AG04450 (cell line): ENCODE results near the gene RAB1B. TPM values are rescaled to one million over a fixed set of nuclear protein-coding genes. Genes with fewer than 3 reads are reported as not detected.

ENCODE experiments used
- CTCF ChIA-PET: fragments of 300-600, 350-600 bp; formaldehyde crosslinking; extraction: SDS; loops from one replicate; lab custom pipeline; 2022; ENCODE audit warnings: antibody characterized with exemption, inconsistent platforms; lab: Charles Lee
- POLR2A ChIA-PET: fragments of 350-600 bp; formaldehyde crosslinking; extraction: SDS; loops from one replicate; lab custom pipeline; 2021; ENCODE audit warnings: antibody characterized with exemption, inconsistent platforms; lab: Yijun Ruan, JAX
- DNase-seq: peaks from one replicate; pipeline ENCODE4 v3.0.0-alpha.2; 2011; ENCODE audit warnings: low read depth, low spot score
- H3K27ac ChIP-seq: one replicate; pipeline ENCODE4 v1.5.1; 2012; ENCODE audit warnings: low read depth, low read length, control low read depth
- H3K27me3 ChIP-seq: one replicate; pipeline ENCODE4 v1.6.0; 2012; ENCODE audit warnings: low read length; ENCODE audit not compliant: control insufficient read depth, insufficient read depth
- H3K4me3 ChIP-seq: 2 replicates; pipeline ENCODE4 v1.5.1; 2011; ENCODE audit warnings: mild to moderate bottlenecking, low read depth, low read length, control low read depth
- H3K9me3 ChIP-seq: 2 replicates; pipeline ENCODE4 v1.5.1; 2012; ENCODE audit warnings: low read length; ENCODE audit not compliant: control insufficient read depth, insufficient read depth
- polyA plus RNA-seq: library from polyadenylated mRNA; depleted of rRNA; stranded (reverse); fragments of >200 nt; gene quantifications from 2 replicates; pipeline ENCODE4 v1.2.3, GENCODE V29; 2011; rRNA removed
- TF ChIP-seq, protein P1 (sequence below): IDR thresholded peaks from 2 replicates; pipeline ENCODE4 v1.5.1; 2011; ENCODE audit warnings: low read depth, low read length, control low read depth, inconsistent platforms

RAB1B gene
- polyA plus RNA-seq, 1 experiment, result 127 TPM

DNA sequence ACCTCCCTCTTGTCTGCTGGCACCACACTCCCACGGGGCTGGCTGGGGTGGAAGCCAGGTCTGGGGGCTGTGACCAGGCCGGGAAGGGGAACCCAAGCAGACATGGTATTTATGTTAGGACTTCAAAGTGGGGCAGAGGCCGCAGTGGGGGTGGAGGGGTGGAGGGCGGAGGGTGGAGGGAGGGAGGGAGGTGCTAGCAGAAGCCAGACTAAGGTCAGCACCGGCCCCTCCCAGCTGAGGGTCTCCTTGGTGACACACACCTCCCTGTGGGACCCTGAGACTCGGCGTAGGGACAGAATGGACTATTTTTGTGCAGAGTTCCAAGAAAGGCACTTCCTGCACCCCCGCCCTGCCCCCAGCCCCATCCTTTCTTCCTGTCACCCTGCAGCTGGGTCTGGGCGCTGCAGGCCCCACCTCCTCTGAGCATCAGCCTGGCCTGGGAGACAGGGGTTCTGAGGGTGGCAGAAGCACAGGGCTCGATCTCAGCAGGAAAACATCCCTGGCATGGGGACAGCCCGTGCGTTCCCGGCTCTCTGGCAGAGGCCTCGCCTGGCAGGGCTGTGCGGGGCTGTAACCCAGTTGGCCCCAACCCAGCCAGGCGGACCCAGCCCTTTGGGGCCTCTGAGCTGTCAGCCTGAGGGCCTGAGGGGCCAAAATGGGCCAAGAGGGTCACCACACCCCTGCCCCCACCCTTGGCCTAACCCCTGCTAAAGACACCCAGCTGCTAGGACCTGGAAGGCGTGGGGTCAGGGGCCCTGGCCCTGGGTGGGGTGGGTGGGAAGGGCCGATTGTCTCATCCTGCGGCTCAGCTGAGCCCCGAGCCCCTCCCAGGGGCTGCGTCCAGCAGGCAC lies 58.0 kb downstream of the RAB1B start:
- Histone ChIP-seq H3K27ac (peak overlapping the region; percentile 89), H3K9me3 (no peaks in the 10 kb centered on the region; the same call in 1 of the 2 replicates), H3K27me3 (no peaks in the 10 kb centered on the region), H3K4me3 (no peak overlapping the region)
- TF ChIP-seq, protein P1, sequence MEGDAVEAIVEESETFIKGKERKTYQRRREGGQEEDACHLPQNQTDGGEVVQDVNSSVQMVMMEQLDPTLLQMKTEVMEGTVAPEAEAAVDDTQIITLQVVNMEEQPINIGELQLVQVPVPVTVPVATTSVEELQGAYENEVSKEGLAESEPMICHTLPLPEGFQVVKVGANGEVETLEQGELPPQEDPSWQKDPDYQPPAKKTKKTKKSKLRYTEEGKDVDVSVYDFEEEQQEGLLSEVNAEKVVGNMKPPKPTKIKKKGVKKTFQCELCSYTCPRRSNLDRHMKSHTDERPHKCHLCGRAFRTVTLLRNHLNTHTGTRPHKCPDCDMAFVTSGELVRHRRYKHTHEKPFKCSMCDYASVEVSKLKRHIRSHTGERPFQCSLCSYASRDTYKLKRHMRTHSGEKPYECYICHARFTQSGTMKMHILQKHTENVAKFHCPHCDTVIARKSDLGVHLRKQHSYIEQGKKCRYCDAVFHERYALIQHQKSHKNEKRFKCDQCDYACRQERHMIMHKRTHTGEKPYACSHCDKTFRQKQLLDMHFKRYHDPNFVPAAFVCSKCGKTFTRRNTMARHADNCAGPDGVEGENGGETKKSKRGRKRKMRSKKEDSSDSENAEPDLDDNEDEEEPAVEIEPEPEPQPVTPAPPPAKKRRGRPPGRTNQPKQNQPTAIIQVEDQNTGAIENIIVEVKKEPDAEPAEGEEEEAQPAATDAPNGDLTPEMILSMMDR, result no peak
- DNase-seq, result no peak
- ChIA-PET POLR2A (interaction anchor here (0.6 to 1.8 kb wide), 8 partner anchors 9 to 140 kb away, joined by 3 to 28 read pairs (median 4); partner anchors contain the start of genes BRMS1, CD248 and RIN1), CTCF (interaction anchor here (0.8 to 1.6 kb wide), 4 partner anchors 9 to 15 kb away, joined by 5 to 14 read pairs (median 8); partner anchors contain the start of genes CD248 and RIN1)

Other genes with a start within 250 kb of the RAB1B start
- gene CATSPER1, start 242.2 kb upstream of the RAB1B start, polyA plus RNA-seq, result 0.25 and 0.40 TPM in 2 replicates
- gene GAL3ST3, start 219.5 kb upstream of the RAB1B start, polyA plus RNA-seq, result 0.09 and 0.11 TPM in 2 replicates
- gene SF3B2, start 216.3 kb upstream of the RAB1B start, polyA plus RNA-seq, result 88.2 and 97.1 TPM in 2 replicates
- 27.1 and 32.5 TPM in 2 replicates for gene PACS1, start 198.4 kb upstream of the RAB1B start, polyA plus RNA-seq
- 6.4 and 8.5 TPM in 2 replicates for gene KLC2, start 10.9 kb upstream of the RAB1B start, polyA plus RNA-seq
- gene CNIH2, start 9.5 kb downstream of the RAB1B start, polyA plus RNA-seq, result 2.0 and 2.8 TPM in 2 replicates
- gene YIF1A, start 20.5 kb downstream of the RAB1B start, polyA plus RNA-seq, result 126 and 140 TPM in 2 replicates
- not detected in 2 replicates for gene TMEM151A, start 23.3 kb downstream of the RAB1B start, polyA plus RNA-seq
- gene CD248, start 48.4 kb downstream of the RAB1B start, polyA plus RNA-seq, result 105 and 128 TPM in 2 replicates
- 6.7 and 9.0 TPM in 2 replicates for gene RIN1, start 67.8 kb downstream of the RAB1B start, polyA plus RNA-seq
- gene BRMS1, start 76.5 kb downstream of the RAB1B start, polyA plus RNA-seq, result 35.2 and 39.3 TPM in 2 replicates
- gene B4GAT1, start 79.0 kb downstream of the RAB1B start, polyA plus RNA-seq, result 15.9 and 17.7 TPM in 2 replicates
- gene SLC29A2, start 103.1 kb downstream of the RAB1B start, polyA plus RNA-seq, result 0.16 and 0.46 TPM in 2 replicates
- gene NPAS4, start 152.4 kb downstream of the RAB1B start, polyA plus RNA-seq, result 0.12 and 0.14 TPM in 2 replicates
- gene MRPL11, start 170.2 kb downstream of the RAB1B start, polyA plus RNA-seq, result 43.1 and 55.1 TPM in 2 replicates
- 4.6 and 5.6 TPM in 2 replicates for gene PELI3, start 198.3 kb downstream of the RAB1B start, polyA plus RNA-seq
- 54.6 and 60.2 TPM in 2 replicates for gene DPP3, start 211.8 kb downstream of the RAB1B start, polyA plus RNA-seq
- gene BBS1, start 242.0 kb downstream of the RAB1B start, polyA plus RNA-seq, result 17.7 and 21.1 TPM in 2 replicates